ENCODE data around the gene CHD6. TPM values are rescaled to one million over a fixed set of nuclear protein-coding genes. Genes with fewer than 3 reads are reported as not detected.
A peak's percentile ranks its signal among the peaks of the same experiment; 100 is the strongest.

The CHD6 gene
- total RNA-seq, 6 donors from 2014 or later, result 25.4 to 62.9 (median 35.3) TPM

DNA sequence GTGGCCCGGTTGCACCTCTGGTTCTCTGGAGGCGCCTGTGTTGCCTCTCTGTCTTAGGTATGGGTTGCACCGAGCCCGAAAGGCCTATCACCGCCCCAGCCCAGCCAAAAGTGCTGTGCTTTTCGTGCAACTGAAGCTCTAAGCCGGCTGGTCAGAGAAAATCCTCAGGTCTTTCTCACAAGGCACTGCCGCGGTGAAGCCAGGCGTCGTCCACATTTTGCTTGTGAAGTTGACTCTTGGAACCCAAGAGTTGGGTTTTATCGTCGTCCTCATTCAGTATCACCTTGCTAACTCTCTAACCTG is 250.8 kb downstream of the CHD6 start:
- peaks cover 8 to 16% (median 10%) of the 10 kb centered on the region in 4 donors for H3K4me1 ChIP-seq
- DNase-seq, result no peak
- TF ChIP-seq CTCF (IDR thresholded peaks at IDR 0.05) (no peak), POLR2AphosphoS5 (IDR thresholded peaks at IDR 0.05) (no peak), POLR2A (IDR thresholded peaks at IDR 0.05) (no peak), EP300 (IDR thresholded peaks at IDR 0.05) (no peak)
- H3K27ac ChIP-seq, result no peak overlapping the region
- WGBS, 2 donors, result 61 to 74% methylated on average over 8 to 13 of the region's 13 CpGs
- no peak overlapping the region for H3K4me3 ChIP-seq
- no peak for ATAC-seq (ENCODE audit: low FRiP score in 2 of 2)
- H3K9me3 ChIP-seq, result peaks cover 4 to 11% (median 9%) of the 10 kb centered on the region in 4 donors
- no peaks in the 10 kb centered on the region for H3K36me3 ChIP-seq
- peaks cover 0 to 26% (median 11%) of the 10 kb centered on the region in 4 donors for H3K27me3 ChIP-seq

DNA sequence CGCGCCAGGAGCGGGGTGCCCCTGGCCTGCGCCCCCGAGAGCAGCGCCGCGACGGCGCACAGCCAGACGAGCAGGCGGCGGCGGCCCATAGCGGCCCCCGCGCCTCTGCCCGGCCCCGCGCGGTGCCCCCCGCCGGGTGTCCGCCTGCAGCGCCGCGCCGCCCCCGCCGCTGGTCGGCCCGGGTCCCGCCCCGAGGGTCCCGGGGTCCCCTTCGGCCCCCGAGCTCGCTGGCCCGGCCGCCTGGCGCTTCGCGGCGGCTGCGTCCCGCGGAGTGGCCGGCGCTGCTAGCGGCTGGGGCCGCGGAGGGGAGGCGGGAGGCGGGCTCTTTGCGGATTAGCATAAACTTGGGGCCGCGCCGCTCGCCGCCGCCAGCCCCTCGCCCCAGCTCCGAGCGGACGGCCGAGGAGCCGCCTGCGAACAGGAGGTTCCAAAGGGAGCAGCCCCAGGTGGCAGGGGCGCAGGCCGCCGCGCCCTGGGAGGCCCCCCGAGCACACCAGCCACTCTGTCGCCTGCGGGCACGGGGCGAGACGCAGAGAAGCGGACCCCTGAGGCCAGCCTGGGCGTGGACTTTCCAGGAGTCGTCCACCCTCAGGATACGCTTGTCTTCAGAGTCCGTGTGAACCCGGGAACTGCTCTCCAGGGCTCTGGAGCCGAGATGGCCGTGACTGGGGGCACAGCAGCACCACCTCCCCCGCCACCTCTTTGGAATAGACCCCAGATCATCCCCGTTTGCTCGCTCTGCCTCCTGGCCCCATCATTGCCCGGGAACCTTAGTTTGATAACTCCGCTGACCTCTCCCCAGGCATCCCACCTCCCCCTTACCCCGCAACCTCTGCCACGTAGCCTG is 251.4 kb downstream of the CHD6 start, which contains the start of gene EMILIN3:
Gene EMILIN3 (minus strand): TSS at position 273 of the 847 bp plus-strand sequence. CDS start 184 bp downstream, at position 89.
- Histone ChIP-seq H3K27ac (no peak within 1 kb of the TSS), H3K4me1 (peaks cover 8 to 16% (median 10%) of the 10 kb centered on the region in 4 donors), H3K36me3 (no peaks in the 10 kb centered on the region), H3K27me3 (peaks cover 0 to 26% (median 11%) of the 10 kb centered on the region in 4 donors), H3K4me3 (peak within 1 kb of the TSS in 3 of 4 donors; percentile 36 to 39 (median 38)), H3K9me3 (peaks cover 4 to 10% (median 8%) of the 10 kb centered on the region in 4 donors)
- TF ChIP-seq EP300 (IDR thresholded peaks at IDR 0.05) (no peak), CTCF (IDR thresholded peaks at IDR 0.05) (no peak), POLR2AphosphoS5 (IDR thresholded peaks at IDR 0.05) (no peak), POLR2A (IDR thresholded peaks at IDR 0.05) (no peak)
- WGBS, 2 donors, result 13 to 28% methylated on average over 15 to 37 of the region's 93 CpGs
- peak in 1 of 2 donors; percentile 7 for ATAC-seq (ENCODE audit: low FRiP score in 2 of 2)
- peak in 1 of 2 donors; percentile 80 for DNase-seq

DNA sequence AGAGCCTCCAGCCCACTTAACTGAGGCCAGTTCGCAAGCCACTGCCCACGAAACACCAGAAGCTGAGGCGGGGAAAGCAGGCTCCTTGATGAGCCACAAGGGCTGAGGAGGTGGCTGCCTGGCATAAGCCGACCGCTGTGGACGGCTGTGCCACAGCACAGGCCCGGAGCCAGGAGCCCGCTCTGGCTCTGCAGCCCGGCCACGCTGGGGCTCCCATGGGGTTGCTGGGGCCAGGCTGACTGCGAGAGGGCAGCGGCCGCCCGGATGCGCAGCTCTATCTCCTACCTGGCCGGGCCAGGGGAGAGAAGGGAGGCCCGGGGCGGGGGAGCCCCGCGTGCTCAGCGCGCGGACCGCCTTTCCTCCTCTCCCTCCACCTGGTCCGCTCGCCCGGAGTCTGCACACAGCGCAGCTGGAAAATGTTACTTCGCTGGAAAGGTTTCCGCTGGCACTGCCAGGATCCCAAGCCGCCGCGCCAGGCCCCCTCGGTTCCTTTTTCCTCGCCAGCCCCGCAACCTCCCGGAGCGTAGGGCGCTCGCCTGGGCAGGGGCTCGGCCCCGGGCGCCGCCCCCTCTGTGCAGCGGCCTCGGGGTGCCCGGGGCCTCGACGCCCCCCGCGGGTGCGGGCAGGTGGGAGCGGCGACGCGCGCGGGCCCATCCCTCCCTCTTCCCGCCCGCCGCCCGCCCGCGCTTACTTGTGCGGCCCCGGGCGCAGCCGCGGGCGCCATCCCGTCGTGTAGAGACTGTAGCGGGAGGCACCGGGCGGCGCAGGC is 252.2 kb downstream of the CHD6 start:
- TF ChIP-seq POLR2AphosphoS5 (IDR thresholded peaks at IDR 0.05) (no peak), EP300 (IDR thresholded peaks at IDR 0.05) (no peak), CTCF (IDR thresholded peaks at IDR 0.05) (no peak), POLR2A (IDR thresholded peaks at IDR 0.05) (no peak)
- no peaks in the 10 kb centered on the region for H3K36me3 ChIP-seq
- H3K4me1 ChIP-seq, result peaks cover 8 to 16% (median 10%) of the 10 kb centered on the region in 4 donors
- H3K27ac ChIP-seq, result no peak overlapping the region
- H3K9me3 ChIP-seq, result peaks cover under 1 to 2% (median under 1%) of the 10 kb centered on the region in 4 donors
- DNase-seq, result peak in 1 of 2 donors; percentile 80
- peaks cover 0 to 26% (median 11%) of the 10 kb centered on the region in 4 donors for H3K27me3 ChIP-seq
- 9% methylated on average over 42 of the region's 76 CpGs; no CpG with 5 or more reads in 1 of the 2 donors for WGBS, 2 donors
- H3K4me3 ChIP-seq, result peak overlapping the region in 3 of 4 donors; percentile 36 to 39 (median 38)
- ATAC-seq (ENCODE audit: low FRiP score in 2 of 2), result no peak

DNA sequence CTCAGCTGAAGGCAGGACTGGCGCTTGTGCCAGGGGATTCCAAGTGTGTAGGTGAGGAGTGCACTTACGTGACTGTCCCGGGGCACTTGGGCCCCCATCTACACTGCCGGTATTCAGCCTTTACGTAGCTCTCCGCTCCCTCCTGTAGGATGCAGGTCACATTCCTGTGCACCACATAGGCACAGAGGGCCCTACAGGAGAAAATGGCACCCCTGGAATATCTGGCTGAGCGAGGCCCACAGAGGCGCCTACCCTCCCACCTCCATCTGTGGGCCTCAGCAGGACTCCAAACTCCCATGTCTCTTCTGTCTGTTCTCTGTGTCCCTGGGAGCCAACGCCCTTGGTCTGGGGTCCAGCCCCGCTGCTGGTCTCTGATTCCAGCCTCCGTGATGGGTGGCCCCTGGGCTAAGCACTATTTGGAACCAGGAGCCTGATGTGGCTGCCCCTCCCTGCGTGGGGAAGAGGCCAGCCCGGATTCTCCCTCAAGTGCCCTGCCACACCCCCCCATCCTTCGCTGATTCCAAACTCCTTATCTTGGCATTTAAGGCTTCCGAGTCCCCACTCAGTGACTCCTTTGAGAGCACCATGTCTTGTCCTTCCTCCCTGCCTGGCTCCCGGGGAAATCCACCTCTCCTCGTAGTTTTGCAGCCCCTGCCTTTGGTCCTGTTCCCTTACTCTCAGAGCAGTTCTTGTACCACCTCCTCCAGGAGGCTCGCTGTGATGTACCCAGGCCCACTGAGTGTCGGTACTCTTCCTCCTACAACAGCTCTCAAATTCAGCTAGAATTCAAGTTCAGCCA is 253.0 kb downstream of the CHD6 start:
- Histone ChIP-seq H3K27me3 (peaks cover 0 to 26% (median 11%) of the 10 kb centered on the region in 4 donors), H3K4me1 (peaks cover 8 to 16% (median 10%) of the 10 kb centered on the region in 4 donors)
- no peak for ATAC-seq (ENCODE audit: low FRiP score in 2 of 2)

More for the DNA sequence above, 253.0 kb downstream of the CHD6 start:
- DNase-seq, result no peak
- Histone ChIP-seq H3K36me3 (no peaks in the 10 kb centered on the region), H3K4me3 (no peak overlapping the region), H3K27ac (no peak overlapping the region), H3K9me3 (no peaks in the 10 kb centered on the region)
- TF ChIP-seq EP300 (IDR thresholded peaks at IDR 0.05) (no peak), POLR2AphosphoS5 (IDR thresholded peaks at IDR 0.05) (no peak), POLR2A (IDR thresholded peaks at IDR 0.05) (no peak), CTCF (IDR thresholded peaks at IDR 0.05) (no peak)
- WGBS, 2 donors, result 78% methylated on average over 15 to 16 of the region's 19 CpGs

All from upper lobe of left lung (tissue), 6 donors.